GM18868 (cell line): Measurements from ENCODE around the gene PGAP6.
"Not testable (repeated sequence)": the region's sequence is repeated elsewhere in the genome, so short reads cannot be mapped to it uniquely, and the experiment has no call there.

ENCODE experiments used
- ATAC-seq: cut with Tn5 transposase; IDR thresholded peaks from one replicate; pipeline ENCODE4 v1.9.1; 2021; ENCODE audit warnings: mild to moderate bottlenecking, moderate library complexity; ENCODE audit not compliant: unreplicated experiment

Gene PGAP6

DNA sequence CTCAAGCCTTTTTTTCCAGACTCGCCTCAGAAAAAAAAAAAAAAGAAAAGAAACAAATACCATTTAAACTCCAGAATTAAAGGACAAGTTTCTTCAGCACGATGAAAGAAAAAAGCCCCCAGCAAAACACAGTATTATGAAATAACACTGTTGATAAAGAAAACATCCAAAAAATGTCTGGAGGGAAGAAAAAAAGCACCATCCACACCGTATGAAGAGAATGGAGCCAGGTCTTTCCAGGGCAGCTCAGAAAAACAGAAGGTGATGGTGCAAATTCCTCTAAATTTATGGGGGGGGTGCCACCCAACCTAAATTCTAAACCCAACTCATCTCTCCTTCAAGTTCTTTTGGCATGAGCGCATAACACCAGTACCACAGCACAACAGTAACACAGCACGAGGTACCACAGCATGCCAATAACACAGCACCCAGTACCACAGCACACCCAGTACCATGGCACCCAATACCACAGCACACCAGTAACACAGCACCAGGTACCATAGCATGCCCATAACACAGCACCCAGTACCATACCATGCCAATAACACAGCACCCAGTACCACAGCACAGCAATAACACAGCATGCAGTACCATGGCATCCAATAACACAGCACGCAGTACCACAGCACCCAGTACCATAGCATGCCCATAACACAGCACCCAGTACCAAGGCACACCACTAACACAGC lies 48.2 kb downstream of the PGAP6 start:
- no peak for ATAC-seq

DNA sequence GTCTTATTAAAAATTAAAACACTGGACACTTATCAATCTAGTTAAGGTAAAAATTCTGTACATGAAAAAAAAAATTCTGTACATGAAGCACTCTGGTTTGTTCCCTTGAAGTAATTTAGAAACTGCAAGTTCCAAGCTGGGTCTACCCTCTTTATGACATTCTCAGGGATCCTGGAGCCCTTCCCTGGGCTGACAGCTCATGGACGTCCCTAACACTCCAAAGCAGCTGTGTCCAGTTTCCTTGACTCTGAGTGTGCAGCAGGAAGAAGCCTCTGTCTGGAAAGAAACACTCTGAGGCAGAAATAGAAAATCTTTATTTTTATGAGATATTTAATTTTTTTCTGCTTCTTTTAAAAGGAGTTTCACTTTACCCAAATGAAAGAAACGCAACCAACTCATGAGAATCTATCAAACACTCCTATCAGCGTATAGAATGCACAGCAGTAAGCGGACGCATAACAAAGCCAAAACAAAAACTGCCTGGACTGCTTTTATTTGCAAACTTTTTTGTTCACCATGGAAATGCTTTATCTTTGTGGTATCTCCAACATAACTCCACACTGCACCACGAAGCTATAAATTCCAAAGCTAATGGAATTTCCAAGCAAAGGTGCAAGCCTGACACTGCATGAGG lies 50.5 kb downstream of the PGAP6 start:
- ATAC-seq: not testable (repeated sequence)

DNA sequence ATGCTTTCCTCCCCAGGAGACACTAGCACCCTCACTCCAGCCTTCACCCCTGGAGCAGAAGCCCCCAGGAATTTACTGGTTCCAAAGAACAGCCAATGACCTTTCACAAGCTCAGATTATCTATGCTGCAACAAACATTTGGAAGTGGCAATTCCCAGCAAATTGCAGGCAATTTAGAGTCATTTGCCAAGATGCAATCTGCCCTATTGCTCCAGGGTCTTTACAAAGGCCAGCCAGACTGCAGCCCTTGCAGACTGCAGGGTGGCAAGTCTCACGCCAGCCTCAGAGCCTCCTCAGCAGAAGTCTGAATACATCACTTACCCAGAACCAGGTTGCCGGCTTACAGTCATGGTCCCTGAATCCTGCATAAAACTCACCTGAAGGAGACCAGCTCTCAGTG lies 51.0 kb downstream of the PGAP6 start:
- no peak for ATAC-seq

DNA sequence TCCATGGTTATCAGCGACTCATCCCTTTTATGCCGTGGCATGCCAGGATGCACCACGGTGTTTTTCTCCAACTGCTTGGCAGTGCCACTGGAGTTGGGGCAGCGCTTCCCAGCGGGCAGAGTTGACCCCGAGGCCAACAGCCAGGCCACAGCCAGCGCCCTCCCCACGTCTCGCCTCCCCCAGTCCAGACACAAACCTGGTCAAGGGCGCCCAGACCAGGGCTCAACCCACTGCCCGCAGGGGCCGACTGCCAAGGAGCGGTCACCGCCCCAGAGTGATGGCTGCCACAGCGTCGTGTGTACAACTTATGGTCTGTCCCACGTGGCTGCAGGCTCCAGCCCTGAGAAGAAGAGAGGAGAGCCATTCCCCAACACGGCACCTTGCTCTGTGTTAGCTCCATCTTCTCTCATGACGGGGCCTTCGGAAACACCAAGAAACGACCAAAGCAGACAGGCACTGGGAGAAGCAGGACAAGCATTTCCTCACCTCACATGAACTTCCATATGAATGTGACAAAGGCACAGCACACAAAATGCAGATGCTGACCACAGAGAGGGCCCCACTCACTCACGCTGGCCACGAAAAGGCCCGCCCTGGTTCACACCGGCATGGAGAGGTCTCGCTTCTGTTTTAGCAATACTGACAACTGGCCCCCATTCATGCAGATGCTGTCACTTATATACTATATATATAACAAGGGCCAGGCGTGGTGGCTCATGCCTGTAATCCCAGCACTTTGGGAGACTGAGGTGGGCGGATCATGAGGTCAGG lies 56.2 kb downstream of the PGAP6 start:
- no peak for ATAC-seq

DNA sequence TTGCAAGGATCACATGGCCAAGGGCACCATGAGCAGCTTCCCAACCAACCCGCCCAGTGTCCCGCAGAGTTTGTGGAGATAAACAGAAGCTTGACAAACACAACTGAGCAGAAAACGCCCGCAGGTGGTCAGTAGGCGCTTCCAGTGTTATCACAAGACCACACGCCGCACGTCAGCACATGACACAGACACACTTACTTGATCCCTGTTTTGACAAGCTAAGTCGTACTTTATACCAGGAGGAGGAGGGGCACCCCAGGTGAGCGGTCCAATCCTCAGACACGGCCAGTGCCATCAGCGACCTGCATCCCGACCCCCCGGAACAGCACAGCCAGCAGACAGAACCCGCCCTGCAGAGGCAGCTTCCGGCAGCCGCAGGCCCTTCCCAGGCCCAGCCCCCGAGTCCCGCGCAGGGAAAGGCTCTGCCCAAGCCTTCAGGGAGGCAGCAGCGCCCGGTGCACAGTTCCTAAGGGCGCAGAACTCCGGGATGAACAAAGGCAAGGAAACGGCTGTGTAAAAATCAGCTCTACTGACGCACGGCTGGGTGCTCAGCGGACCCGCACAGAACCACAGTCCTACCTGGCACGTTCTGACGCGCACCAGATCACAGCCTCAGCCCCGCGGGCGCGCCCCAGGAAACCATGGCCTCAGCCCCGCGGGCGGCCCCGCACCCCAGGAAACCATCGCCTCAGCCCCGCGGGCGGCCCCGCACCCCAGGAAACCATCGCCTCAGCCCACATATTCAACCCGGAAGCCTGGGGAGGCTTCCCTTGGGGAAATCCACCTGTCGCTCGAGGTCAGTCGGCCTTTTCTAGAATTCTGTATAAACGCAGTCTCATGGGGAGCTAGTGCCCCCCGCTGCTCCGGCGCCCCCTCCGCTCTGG lies 57.1 kb downstream of the PGAP6 start:
- ATAC-seq: peak; percentile 51

DNA sequence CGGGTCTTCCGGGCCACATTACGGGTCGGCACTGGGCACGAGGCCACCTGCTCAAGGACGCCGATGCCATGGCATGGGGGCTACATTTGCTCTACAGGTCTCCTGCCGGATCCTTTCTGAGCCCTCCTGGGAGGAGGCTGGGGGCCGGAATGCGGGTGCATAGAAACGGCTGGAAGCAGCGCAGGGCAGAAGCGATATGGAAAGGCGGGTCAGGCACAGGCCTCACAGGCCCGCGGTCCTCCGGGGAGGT lies 57.7 kb downstream of the PGAP6 start:
- ATAC-seq: no peak

DNA sequence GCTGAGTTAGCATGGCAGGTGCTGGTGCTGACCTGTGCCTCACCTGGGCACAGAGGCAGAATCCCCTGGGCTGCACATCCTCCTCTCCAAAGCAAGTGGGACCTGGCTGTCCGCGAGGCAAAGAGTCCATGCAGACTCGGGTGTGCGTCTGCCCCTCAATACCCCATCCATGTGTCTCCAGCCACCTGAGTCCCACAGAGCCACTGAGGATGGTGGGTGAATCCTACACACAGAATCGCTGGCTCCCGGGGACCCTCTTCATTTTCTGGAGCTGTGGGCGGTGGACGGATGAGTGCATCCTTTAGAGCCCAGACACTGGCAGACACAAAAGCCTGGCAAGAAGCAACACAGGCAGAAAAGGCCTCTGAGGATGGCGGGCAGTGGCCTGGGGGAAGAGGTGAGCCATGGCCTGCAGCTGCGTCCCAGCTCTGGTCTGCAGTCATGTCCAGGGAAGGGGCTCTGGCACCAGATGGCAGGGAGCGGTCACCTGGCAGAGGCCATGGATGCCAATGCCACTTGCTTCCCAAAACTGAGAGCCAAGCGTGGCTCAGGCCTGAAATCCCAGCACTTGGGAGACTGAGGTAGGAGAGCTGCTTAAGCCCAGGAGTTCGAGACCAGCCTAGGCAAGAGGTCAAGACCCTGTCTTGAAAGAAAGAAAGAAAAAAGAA lies 59.2 kb downstream of the PGAP6 start:
- no peak for ATAC-seq

DNA sequence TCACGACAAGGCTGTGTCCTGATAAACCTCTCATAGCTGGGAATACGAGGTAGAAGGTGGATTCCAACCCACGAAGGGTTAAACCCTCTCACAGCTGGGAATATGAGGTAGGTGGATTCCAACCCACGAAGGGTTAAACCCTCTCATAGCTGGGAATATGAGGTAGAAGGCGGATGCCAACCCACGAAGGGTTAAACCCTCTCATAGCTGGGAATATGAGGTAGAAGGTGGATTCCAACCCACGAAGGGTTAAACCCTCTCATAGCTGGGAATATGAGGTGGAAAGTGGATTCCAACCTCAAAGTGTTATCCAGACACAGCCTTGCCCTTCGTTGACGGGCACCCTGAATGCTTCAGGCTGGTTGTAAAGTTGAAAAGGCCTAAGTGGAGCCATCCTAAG lies 60.2 kb downstream of the PGAP6 start:
- no peak for ATAC-seq
